Epithelial cell of proximal tubule (primary cell): ENCODE measurements around the gene KCNK18. TPM values are rescaled to one million over a fixed set of nuclear protein-coding genes. Genes with fewer than 3 reads are reported as not detected.
"Not testable (repeated sequence)": the region's sequence is repeated elsewhere in the genome, so short reads cannot be mapped to it uniquely, and the experiment has no call there.

Experiments used
- DNase-seq: peaks from one replicate; pipeline ENCODE4 v3.0.0-alpha.2; 2011; ENCODE audit warnings: low read depth
- H3K4me3 ChIP-seq: 2 replicates; pipeline ENCODE4 v1.5.1; 2011; ENCODE audit warnings: low read depth, mild to moderate bottlenecking, low read length
- total RNA-seq: library from RNA; depleted of rRNA; stranded (reverse); fragments of >200 nt; gene quantifications from 2 replicates; pipeline ENCODE4 v1.2.3, GENCODE V29; 2015
- TF ChIP-seq, protein P1 (sequence below): conservative IDR thresholded peaks from 2 replicates; pipeline ENCODE4 v1.5.1; 2012; ENCODE audit warnings: low read depth, mild to moderate bottlenecking, low read length

The KCNK18 gene
- total RNA-seq, 1 donor from 2014 or later: not detected

DNA sequence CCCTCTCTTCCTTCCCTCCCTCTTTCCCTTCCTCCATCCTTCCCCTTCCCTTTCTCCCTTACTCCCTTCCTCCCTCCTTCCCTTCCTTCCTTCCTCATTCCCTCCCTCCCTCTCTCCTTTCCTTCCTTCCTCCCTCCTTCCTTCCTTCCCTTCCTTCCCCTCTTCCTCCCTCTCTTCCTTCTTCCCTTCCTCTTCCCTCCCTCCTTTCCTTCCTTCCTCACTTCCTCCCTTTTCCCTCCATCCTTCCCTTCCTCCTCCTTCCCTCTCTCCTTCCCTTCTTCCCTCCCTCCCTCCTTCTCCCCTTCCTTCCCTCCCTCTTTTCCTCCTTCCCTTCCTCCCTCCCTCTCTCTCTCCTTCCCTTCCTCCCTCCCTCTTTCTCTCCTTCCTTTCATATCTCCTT, 30.9 kb downstream of the KCNK18 start:
- H3K4me3 ChIP-seq: no peak overlapping the region
- no peak for DNase-seq
- TF ChIP-seq, protein P1, sequence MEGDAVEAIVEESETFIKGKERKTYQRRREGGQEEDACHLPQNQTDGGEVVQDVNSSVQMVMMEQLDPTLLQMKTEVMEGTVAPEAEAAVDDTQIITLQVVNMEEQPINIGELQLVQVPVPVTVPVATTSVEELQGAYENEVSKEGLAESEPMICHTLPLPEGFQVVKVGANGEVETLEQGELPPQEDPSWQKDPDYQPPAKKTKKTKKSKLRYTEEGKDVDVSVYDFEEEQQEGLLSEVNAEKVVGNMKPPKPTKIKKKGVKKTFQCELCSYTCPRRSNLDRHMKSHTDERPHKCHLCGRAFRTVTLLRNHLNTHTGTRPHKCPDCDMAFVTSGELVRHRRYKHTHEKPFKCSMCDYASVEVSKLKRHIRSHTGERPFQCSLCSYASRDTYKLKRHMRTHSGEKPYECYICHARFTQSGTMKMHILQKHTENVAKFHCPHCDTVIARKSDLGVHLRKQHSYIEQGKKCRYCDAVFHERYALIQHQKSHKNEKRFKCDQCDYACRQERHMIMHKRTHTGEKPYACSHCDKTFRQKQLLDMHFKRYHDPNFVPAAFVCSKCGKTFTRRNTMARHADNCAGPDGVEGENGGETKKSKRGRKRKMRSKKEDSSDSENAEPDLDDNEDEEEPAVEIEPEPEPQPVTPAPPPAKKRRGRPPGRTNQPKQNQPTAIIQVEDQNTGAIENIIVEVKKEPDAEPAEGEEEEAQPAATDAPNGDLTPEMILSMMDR: no peak

DNA sequence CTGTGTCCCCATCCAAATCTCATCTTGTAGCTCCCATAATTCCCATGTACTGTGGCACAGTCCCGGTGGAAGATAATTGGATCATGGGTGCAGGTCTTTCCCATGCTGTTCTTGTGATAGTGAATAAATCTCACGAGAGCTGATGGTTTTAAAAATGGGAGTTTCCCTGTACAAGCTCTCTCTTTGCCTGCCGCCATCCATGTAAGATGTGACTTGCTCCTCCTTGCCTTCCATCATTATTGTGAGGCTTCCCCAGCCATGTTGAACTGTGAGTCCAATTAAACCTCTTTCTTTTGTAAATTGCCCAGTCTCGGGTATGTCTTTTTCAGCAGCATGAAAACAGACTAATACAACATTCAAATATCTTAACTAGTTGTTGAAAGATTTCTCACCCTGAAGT, 32.8 kb downstream of the KCNK18 start:
- not testable (repeated sequence) for H3K4me3 ChIP-seq, DNase-seq

GRCh38 chr10:117237401-117237991, 40.2 kb downstream of the KCNK18 start:
- TF ChIP-seq, protein P1: no peak
- no peak for DNase-seq
- H3K4me3 ChIP-seq: no peak overlapping the region

- TF ChIP-seq, protein P1: no peak
- DNase-seq: no peak
- H3K4me3 ChIP-seq: no peak overlapping the region
Measured at GRCh38 chr10:117239051-117239450, 41.8 kb downstream of the KCNK18 start.

DNA sequence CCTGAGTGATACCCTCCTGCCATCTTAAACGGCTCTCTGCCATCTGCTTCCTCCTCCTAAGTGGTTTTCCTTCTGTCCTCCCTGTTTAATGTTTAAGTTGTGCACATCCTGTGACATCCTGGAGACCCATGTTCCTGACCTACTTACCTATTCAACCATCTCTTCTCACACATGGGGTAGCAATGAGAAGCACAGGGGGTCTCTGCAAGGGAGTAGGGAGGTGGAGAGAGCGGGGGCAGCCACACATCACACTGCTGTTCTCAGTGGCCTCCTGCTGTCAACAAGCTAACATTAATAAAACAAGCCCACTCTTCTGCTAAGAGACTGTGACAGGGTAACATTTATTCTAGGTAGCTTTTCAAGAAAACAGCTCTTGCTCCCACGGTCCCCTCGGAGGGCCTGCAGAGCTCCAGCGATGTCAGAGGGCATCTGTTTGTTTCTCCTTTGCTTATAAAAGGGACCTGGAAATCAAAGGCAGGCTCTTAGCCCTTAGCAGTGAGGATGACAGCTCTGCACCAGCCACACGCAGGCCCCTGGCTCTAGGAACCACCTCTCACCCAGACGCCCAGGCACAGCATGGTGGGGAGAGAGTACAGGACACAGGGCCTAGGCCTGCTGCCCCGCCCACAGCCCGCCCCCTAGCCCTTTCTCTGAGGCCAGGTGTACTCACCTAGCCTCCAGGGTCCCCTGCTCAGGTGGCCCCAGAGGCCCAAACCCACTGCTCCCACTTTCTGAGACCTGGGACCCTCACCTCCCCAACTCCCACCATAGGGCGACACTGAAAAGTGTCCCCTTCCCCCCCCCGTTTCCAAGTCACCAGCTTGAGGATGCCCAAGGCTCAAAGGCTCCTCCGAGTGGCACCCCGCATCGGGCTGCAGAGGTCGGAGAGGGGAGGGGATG, 42.7 kb downstream of the KCNK18 start:
- no peak overlapping the region for H3K4me3 ChIP-seq
- no peak for DNase-seq
- TF ChIP-seq, protein P1: no peak

GRCh38 chr10:117240621-117241529, 43.6 kb downstream of the KCNK18 start, which contains the start of gene SLC18A2:
Gene SLC18A2 (plus strand): TSS chr10:117241114. CDS start chr10:117241694, 580 bp downstream.
- DNase-seq: no peak
- TF ChIP-seq, protein P1: no peak
- peak within 1 kb of the TSS; percentile 33 for H3K4me3 ChIP-seq
